Effector CD4-positive, alpha-beta T cell (primary cell): Measurements from ENCODE around the gene GAREM1.
"Not testable (repeated sequence)": the region's sequence is repeated elsewhere in the genome, so short reads cannot be mapped to it uniquely, and the experiment has no call there.

Source experiments
- DNase-seq: peaks from one replicate; pipeline ENCODE4 v3.0.0-alpha.2; 2020

The GAREM1 gene

GRCh38 chr18:32249147-32249929 lies 221.3 kb downstream of the GAREM1 start:
- DNase-seq: no peak

GRCh38 chr18:32244881-32245280 lies 225.8 kb downstream of the GAREM1 start:
- no peak for DNase-seq

GRCh38 chr18:32243358-32243757 lies 227.3 kb downstream of the GAREM1 start:
- no peak for DNase-seq

- DNase-seq: no peak
Measured at GRCh38 chr18:32242395-32242794, 228.3 kb downstream of the GAREM1 start.

GRCh38 chr18:32238635-32239268 lies 231.9 kb downstream of the GAREM1 start:
- no peak for DNase-seq

GRCh38 chr18:32237049-32237448 lies 233.6 kb downstream of the GAREM1 start:
- no peak for DNase-seq

GRCh38 chr18:32233348-32233747 lies 237.3 kb downstream of the GAREM1 start:
- DNase-seq: not testable (repeated sequence)

- no peak for DNase-seq
Measured at GRCh38 chr18:32219431-32220018, 251.2 kb downstream of the GAREM1 start.

- no peak for DNase-seq
Measured at GRCh38 chr18:32216390-32216789, 254.3 kb downstream of the GAREM1 start.

GRCh38 chr18:32213693-32214092 lies 257.0 kb downstream of the GAREM1 start:
- no peak for DNase-seq
